ENCODE data around the gene RAB5IF.
"Not testable (repeated sequence)": the region's sequence is repeated elsewhere in the genome, so short reads cannot be mapped to it uniquely, and the experiment has no call there.

RAB5IF gene

DNA sequence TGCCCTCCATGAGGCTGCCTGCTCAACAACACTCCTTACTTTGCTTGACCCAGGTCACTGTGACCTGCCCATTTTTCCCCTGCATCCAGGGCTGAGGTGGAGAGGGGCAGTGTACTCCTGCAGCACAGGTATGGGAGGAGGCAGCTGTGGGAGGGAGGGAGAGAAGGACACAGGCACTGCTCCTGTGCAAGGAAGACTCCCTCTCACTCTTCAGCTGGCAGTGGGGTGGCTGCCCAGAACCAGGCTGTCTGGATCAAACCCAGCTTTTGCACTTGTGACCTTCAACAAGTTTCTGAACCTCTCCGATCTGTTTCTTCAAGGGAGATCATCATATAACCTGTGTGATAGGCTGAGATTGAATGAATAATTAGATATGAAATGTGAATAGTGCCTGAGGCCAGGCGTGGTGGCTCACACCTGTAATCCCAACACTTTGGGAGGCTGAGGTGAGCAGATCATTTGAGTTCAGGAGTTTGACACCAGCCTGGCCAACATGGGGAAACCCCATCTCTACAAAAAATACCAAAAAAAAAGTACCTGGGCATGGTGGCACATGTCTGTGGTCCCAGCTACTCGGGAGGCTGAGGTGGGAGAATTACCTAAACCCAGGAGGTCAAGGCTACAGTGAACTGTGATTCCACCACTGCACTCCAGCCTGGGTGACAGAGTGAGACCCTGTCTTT, 18.1 kb upstream of the RAB5IF start:
- DNase-seq: no peak

DNA sequence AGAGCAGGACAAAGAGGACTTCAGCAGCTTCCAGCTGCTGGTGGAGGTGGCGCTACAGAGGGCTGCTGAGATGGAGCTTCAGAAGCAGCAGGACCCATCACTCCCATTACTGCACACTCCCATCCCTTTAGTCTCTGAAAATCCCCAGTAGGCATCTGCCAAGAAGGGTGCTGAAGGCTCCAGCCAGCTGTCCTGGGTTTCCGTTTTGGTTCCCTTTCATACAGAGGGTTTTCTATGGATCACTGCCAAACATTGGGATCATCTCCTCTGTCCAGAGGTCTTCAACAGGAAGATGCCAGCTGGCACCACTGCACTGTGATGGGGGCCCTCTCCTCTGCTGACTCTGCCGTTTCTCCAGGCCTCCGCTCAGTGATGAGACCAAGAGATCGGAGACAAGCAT, 14.3 kb upstream of the RAB5IF start:
- no peak for DNase-seq

DNA sequence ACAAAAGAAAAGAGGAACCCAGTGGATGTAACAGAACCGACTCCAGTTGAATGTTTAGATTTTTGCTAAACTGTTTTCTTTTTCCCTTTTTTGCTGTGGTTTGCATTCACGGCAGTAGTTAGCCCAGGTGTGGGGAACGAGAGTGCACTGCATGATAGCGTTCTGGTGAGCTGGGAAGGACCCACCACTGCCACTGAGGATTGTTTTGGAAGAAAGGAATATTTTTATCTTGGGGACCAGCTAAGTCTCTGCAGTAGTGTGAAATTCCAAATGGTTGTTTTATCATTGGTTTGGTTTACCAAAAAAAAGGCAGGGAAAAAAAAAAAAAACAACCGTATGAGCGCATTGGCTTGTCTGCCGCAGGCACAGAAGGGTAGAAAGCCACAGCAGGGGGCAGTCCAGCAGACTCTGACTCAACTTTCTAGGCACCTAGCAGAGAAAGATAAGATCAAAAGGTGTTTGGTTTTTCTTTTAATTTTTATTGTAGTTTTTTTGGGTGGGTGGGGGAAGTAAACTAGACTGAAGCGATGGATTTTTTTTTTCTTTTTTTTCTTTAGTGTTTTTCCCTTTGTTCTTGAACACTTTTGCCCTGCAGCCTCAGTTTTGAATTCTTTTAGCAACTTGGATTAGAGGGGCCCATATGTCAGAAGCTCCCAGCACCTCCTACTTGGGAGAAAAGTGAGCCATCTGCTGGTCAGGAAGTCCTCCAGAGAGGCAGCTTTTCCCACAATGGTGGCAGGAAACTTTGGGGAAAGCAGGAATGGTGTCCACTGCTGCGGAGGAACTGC, 13.5 kb upstream of the RAB5IF start:
- peak; percentile 49 for DNase-seq

DNA sequence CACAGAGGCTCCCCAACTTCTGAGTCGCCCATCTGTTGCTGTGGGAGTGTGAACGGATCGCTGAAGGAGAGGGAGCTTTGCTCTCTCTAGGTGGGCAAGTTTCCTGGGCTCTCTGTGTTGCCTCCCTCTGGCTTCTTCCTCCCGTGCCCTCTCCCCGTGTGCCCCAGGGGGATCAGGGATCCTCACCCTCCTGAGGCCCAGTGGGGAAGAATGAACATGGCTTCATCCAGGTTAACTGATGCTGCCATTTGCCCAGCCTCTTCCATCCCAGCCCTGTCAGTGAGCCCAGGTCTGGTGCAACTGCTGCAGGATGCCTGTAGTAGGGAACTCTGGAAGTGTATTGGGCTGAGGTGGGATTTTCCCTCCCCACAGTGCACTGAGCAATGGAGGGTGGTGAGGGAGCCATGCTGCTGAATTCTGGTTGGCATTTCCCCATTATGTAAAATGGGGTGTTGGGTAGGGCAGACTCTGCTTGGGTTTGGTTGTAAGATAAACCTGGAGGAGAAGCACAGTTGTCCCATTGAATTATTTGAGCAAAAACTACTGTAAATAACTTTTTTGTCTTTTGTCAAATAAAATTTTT, 12.1 kb upstream of the RAB5IF start:
- no peak for DNase-seq

DNA sequence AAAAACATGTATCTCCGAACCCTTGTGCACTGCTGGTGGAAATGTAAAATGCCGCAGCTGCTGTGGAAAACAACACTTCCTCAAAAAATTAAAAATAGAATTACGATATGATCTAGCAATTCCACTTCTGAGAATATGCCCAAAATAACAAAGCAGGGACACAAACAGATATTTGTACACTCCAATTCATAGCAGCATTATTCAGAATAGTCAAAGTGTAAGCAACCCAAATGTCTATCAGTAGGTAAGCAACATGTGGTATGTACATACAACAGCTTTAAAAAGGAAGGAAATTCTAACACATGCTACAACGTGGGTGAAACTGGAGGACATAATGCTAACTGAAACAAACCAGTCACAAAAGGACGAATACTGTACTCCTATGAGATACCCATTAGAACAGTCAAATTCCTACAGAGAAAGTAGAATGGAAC, 5.7 kb upstream of the RAB5IF start:
- no peak for DNase-seq

DNA sequence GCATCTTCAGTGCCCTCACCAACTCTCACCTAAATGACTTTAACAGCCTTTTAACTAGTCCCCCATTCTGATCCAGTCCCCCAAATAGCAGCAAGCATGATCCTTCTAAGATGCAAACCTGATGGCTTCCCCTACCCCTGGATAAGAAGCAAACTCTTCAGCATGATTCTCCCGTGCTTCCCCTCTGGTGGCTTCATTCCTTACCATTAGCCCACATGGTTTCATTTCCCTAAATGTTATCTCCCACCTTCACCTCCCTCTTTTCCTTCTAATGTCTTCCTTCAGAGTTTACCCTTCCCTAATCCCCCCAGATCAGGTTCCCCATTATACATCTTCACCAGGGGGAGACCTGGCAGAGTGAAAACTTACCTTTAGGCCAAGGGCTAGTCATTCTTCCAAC, 4.0 kb upstream of the RAB5IF start:
- DNase-seq: no peak

DNA sequence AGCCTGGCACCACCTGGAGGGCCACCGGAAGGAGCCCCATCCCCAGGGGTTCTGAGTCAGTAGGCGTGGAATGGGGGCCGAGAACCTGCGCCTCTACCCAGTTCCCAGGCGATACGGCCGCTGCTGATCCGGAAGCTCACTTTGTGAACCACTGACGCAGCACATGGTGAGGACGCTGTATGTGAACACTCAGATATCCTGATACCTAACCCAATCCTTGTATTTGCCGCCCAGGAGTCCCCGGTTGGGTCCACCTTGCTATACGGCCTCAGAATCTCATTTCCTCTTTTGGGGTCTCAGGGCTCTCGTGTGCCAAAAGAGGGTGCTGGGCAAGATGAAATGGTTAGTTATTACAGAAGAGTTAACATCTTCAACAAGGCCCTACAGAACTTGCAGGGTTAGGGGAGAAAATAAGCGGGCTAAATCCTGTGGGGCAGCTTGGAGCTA, 604 bp upstream of the RAB5IF start:
- DNase-seq: no peak

DNA sequence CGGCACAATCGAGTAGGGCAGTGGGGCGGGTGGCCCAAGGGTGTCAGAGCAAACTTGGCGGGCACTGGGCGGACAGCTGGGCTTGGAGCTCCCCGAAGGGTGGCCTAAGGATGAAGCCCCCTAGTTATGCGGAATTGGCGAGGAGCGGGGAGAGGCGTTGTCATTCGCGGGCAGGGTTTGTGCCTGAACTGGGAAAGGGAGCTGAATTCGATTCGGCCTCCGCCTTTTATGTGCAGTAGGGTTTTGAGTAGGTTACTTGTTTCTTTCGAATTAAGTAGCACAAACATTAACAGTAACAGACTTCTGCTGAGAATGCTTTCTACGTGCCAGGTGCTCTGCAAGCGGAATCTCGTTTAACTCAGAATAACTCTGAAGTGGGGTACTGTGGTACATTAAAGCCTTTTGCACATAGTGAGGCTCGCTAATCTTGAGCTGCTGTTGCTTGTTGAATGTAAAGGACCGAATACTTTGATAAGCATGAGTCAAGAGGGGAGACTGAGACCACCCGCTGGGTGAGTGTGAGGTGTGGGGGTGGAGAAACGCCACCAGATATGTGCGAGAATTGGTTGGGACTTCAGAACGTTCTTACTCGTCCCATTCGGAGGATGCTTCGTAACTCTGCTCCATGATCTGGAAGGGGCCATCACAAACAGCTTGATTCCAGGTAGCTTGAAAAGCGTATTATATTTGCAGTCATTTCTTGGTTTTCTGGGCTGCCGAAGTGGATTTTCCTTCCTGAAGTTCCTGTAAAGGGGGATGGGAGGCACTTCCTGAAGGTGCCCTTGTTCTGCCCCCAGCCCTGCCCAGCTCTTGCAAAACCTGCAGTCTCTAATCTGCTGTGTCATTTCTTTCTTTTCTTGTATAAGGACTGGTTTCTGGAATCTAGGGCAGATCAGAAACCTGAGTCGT, 833 bp downstream of the RAB5IF start:
- DNase-seq: peak; percentile 31

DNA sequence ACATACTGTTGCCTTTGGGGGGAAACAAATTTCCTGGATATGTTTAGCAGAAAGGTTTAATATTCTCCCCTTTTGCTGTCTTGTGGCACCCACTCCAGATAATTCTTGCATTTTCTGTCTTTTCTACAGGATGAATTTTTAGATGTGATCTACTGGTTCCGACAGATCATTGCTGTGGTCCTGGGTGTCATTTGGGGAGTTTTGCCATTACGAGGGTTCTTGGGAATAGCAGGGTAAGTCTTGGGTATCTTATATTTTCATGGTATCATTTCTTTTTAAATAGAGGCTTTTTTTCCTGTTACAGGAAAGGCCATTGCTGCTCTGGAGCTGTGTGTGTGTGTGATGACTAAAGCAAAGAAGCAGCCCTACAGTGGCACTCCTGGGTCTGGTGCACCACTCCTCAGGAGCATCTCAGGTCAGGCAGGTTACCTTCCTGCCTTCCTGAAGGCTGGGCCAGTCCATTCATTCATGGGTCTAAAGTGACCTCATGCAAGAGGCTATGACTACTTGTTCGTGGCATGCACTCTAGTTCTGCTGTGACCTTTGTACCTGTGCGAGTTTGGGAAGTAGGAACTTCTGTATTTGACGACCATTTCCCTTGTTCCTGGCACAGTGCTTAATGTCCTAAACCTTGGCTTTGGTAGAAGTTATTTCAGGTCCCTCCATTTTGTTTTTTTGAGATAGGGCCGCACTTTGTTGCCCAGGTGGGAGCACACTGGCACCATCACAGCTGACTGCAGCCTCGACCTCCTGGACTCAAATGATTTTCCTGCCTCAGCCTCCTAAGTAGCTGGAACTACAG, 2.2 kb downstream of the RAB5IF start:
- DNase-seq: no peak

DNA sequence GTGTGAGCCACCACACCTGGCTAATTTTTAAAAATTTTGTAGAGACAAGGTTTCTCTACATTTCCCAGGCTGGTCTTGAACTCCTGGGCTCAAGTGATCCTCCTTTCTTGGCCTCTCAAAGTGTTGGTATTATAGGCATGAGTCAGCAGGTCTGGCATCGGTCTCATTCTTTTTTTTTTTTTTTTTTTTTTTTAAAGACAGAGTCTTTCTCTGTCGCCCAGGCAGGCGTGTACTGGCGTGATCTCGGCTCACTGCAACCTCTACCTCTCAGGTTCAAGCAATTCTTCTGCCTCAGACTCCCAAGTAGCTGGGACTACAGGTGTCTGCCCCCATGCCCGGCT, 2.8 kb downstream of the RAB5IF start:
- not testable (repeated sequence) for DNase-seq

DNA sequence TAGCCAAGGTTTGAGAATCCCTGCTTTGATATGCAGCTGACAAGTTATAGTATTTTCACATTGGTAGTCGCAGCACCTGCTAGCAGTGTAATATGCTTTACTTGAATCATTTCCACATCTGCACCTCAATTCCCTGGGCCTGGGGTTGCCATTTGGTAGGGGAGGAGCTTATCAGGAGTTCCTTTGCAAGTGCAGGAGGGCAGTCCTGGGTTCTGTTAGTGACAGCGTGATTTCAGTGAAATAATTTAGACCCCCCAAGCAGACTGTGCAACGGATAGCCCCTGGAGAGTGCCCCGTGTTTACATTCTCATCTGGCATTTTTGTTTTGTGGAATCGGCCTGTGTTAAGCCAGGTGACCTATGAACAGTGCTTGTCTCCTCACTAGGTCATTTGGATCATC, 6.0 kb downstream of the RAB5IF start:
- no peak for DNase-seq

DNA sequence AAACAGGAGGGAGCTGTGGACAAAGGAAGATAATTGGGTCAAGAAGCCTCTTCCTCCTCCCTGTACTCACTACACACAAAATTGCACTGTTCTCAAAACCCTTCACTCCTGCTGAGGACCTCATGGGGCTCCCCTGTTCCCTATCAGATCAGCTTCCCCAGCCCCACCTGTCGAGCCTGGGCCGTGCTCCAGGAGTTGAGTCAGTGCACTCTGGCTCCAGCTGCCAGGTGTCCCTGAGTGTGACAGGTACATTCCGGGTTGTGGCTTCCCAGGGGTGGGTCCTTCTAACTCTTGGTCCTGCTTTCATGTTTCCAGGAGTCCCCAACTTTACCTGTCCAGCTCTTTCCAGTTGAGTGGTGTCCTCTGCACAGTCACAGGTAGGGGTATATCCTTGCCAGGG, 8.4 kb downstream of the RAB5IF start:
- no peak for DNase-seq

DNA sequence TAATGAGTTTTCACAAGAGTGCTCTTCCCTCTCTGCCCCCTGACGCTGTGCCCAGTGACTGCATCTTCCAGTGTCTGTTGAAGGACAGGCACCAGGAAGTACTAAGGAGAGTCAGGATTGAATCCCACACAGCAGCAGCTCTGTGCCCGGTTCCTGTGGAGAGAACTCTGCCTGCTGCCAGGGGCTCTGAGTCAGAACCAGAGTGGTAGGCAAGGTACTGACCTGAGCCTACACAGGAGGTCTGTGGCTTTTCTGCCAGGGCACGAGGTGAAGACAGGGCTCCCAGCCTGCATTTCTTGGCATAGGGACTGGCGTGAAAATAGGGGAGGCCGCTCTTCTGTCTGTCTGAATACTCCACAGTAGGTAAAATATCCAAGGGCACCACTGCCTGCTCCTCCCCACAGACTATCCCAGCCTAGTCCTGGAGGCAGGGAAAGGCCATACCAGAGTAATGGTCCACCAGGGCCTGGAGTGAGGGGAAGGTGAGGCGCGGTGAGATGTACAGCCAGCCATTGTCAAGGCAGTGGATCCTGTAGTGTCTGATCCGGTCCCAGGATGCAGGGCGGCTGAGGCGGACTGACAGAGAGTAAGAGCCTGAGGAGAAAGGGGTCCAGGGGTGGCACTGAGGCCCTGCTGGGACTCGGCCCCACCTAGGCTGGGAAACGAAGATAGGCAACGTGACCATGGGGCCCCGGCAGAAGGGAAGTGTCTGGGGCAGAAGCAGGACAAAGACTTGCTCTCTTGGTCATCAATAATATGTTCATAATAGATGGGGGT, 9.4 kb downstream of the RAB5IF start:
- no peak for DNase-seq

DNA sequence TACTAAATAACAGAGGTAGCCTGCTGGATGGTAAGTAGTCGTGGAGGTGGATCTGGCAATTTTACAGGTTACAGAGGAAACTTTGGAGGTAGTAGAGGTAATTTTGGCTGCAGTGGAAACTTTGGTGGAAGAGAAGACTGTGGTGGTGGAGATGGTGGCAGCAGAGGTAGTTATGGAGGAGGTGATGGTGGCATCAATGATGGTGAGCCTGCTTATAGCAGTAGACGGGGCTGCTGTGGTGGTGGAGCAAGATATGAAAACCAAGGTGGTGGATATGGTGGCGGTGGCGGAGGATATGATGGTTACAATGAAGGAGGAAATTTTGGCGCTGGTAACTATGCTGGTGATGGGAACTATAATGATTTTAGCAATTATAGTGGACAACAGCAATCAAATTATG, 15.3 kb downstream of the RAB5IF start:
- no peak for DNase-seq

DNA sequence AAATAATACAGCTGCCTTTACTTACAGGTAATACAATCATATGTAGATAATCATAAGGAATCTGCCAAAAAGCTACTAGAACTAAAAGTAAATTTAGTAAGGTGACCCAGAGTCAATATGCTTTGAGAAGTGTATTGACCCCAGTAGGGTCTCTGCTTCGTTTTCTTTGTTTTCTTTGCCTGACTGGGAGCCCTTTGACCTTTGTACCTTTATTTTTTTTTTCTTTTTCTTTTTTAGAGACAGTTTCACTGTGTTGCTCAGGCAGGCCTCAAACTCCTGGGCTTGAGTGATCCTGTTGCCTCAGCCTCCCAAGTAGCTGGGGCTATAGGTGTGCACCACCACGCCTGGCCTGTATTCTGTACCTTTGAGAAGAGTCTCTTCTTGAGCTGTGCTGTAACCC, 17.9 kb downstream of the RAB5IF start:
- DNase-seq: no peak

DNA sequence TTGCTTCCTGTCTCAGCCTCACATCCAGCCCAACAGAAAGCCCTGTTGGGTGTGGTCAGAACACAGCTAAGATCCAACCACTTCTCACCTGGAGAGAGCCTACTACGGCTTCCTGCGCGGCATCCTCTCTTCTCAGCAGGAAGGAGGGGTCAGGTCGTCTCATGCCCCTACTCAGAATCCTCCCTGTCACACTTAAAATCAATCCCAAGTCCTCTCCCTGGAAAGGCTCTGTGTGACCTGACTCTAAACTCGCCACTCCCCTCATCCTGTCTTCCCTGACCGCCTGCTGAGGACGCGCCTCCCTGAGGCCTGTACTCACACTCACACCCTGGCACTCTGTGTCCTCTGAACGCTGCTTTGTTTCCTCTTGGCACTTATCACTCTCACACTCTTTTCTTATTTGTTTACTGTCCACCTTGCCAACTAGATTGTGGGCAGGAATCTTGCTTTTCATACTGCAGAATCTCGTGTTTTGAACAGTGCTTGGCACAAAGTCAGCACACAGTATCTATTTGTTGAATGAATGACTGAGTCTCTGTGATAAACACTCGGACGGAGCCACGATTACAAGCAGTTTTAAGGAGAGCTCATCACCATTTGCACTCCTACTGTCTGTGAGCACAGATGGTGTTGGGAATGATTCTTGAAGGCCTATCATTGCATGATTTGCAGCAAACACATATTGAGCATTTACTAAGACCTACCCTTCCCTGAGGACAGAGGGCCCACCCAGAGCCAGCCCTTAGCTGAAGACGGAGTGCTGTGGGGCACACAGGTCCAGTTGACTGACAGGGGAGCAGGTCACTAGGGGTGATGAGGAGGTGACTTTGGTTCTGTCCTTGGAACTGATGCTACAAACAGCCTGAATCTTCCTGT, 18.7 kb downstream of the RAB5IF start:
- DNase-seq: no peak

DNA sequence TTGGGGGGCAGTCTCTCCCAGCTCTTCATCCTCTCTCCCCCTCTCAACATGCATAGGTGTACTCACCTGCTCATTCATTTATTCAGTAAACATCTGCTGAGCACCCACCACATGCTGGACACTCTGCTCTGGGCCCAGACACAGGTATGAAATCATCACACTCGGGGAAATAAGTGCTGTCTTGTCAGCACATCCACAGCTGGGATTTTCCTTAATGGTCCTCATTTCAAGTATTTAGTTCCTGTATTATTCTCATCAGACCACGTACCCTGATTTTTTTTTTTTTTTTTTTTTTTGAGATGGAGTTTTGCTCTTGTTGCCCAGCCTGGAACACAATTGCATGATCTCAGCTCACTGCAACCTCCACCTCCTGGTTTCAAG, 19.4 kb downstream of the RAB5IF start:
- no peak for DNase-seq

DNA sequence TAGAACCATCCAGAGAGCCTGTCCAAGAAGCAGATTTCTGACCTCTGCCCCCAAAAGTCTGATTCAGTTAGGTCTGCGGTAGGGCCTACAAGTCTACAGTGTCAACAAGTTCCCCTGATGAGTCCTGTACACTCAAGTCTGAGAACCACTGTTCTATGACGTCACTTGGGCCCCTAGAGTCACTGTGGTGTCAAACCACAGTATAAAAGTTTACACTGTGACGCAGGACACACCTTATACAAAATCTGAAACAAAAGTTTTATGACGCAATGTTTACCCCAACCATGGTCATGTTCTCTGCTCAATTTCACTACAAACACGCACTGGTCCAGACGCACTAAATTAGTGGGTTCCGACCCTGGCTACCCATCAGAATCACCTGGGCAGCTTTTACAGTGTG, 22.5 kb downstream of the RAB5IF start:
- no peak for DNase-seq

DNA sequence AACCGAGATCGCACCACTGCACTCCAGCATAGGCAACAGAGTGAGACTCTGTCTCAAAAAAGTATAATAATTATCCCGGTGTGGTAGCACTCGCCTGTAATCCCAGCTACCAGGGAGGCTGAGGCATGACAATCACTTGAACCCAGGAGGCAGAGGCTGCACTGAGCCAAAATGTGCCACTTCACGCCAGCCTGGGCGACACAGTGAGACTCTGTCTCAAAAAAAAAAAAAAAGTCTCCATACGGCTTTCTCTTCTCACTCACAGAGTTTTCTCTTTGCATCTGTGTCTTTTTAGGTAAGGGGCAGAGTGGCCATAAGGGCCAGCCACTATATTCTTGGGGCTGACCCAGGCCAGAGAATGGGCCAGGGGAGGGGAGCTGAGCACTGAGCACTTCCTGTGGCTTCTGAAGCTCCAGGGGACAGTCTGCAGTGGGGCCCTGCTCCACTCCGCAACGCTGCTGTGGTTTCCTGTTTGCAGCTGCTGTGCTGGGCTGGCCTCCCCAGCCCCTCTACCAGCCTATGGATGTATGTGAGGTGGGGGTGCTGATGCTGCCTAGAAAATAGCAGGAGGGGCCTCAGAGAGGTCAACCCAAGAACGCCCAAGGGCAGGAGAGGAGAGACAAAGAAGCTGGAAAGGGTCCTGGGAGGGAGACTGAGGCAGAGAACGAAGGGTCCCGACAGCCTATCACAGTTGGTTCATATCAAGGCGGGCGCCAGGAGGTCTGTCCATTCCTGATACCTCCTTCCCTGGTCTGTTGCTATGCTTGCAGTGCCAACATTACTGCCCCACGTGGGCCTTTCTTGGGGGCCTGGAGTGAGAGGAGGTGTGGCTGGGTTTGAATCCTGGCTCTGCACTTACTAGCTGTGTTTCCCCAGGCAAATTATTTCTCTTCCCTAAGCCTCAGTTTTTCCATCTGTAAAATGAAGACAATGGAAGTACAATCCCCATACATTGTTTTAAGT, 24.4 kb downstream of the RAB5IF start:
- DNase-seq: no peak
